Activated CD8-positive, alpha-beta memory T cell treated with anti-CD3 and anti-CD28 coated beads, Interleukin-2, amount 50 U/mL, for 4 hours (primary cell): ENCODE measurements around the gene TLR5.
"Not testable (repeated sequence)": the region's sequence is repeated elsewhere in the genome, so short reads cannot be mapped to it uniquely, and the experiment has no call there.

ENCODE experiments used
- DNase-seq: peaks from one replicate; pipeline ENCODE4 v3.0.0-alpha.2; 2020

Gene TLR5, protein sequence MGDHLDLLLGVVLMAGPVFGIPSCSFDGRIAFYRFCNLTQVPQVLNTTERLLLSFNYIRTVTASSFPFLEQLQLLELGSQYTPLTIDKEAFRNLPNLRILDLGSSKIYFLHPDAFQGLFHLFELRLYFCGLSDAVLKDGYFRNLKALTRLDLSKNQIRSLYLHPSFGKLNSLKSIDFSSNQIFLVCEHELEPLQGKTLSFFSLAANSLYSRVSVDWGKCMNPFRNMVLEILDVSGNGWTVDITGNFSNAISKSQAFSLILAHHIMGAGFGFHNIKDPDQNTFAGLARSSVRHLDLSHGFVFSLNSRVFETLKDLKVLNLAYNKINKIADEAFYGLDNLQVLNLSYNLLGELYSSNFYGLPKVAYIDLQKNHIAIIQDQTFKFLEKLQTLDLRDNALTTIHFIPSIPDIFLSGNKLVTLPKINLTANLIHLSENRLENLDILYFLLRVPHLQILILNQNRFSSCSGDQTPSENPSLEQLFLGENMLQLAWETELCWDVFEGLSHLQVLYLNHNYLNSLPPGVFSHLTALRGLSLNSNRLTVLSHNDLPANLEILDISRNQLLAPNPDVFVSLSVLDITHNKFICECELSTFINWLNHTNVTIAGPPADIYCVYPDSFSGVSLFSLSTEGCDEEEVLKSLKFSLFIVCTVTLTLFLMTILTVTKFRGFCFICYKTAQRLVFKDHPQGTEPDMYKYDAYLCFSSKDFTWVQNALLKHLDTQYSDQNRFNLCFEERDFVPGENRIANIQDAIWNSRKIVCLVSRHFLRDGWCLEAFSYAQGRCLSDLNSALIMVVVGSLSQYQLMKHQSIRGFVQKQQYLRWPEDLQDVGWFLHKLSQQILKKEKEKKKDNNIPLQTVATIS

DNA sequence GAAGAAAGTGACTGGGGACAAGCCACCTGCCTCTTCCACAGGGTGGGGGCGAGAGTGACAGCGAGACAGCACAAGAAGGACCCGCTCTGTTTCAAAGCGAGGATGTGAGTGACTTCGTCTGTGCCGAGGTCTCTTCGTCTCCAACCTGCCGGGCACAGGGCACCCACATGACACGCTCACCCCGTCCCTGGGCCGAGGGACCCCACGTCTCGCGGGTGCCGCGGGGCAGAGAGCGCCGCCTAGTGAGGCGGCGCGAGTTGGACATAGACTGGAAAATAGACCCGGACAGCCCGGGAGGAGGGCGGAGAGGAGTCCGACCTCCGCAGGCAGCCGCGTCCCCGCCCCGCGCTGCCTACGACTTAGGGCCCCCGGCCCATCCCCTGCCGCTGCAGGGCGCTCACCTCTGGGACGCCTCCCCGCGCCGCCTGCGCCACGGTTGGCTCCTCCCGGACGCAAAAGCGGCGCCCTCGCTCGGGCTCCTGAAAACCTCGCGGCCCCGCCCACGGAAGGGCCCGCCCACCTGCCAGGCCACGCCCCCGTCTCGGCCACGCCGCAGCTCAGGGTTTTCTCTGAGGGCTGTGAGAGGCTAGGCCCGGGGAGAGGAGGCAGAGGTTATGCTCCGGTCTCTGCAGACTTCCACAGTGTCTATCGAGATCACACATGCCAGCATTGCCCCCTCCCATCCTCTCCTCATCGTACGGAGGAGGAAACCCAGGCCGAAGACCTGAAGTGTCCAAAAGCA lies at the start of gene TLR5:
TLR5 (minus strand) TSS at position 454 of the 742 bp plus-strand sequence. CDS start 30,217 bp downstream, outside the sequence.
- DNase-seq: peak; percentile 93

DNA sequence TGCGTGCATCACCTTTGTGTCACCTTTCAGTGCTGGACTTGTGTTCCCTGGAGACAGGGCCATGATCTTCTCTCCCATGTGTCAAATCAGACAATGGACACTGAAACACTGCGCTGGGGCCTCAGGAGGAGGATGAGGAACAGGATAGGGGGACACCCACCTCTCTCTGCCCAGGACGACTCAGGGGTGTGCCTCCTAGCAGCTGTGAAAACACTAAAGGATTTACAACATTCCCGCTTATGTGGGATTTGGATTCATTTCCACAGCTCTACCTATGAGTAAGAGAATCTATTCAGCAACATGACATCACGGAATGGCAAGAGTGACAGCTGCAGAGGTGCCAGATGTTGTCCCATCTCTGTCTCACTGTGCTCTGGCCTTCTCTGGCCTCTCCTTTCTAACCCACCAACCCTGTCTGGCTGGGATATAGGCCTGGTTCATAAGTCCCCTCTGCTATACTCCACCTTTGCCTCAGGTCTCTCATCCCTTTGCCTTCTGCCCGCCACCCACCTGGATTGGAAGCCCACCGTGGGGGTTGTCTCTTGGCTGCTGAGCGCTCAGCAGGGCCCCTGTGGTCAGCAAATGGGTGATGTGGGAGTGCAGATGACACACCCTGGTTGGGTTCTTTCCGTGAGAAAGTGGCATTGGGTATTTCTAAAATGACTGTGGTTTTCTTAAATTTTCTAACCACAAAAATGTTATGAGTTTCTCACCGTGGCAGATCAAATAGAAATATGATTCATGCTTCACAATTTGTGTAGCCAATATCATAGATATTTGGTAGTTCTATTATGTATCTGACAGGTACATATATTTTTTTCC lies 47.1 kb upstream of the TLR5 start:
- DNase-seq: peak; percentile 55

DNA sequence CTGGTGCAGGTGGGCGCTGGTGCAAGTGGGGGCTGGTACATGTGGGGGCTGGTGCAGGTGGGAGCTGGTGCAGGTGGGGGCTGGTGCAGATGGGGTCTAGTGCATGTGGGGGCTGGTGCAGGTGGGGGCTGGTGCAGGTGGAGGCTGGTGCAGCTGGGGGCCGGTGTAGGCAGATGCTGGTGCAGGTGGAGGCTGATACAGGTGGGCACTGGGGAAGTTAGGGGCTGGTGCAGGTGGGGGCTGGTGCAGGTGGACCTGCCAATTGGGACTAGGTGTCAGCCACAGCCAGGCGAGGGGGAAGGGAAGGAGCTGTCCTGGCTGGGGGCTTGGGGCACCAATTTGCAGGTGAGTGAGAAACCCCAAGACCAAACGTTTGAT lies 46.5 kb upstream of the TLR5 start:
- DNase-seq: no peak

DNA sequence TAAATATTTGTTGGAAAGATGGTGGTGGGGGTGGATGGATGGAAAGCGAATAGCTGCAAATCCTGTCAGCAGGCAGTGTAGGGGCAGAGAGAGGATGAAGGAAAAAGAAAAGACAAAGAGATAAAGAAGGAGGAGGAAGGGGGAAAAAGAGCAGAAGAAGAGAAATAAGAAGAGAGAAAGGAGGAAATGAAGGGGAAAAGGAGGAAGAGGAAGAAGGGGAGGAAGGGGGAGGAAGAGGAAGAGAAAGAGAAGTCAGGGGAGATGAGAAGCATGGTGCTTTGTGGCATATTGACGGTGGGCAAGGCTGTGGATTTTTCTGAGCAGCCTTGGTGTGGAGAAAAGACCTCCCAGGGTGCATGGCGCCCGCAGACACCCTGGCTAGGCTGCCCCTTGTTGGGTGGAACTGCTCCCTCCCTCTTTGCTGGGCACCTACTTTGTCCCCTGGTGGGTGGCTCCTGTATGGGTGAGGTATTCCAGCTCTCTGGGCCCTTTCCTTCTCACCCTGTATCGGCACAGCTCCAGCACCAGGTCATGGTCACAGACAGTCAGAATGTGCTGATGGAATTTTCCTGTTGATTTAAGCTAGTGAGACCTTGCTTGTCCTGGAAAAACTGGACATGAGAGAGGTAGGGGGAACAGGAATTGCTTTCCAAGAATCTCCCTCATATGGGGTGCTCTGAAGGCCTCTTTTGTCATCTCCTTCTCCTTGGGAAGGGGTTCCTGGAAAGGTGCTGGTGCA lies 45.7 kb upstream of the TLR5 start:
- no peak for DNase-seq

DNA sequence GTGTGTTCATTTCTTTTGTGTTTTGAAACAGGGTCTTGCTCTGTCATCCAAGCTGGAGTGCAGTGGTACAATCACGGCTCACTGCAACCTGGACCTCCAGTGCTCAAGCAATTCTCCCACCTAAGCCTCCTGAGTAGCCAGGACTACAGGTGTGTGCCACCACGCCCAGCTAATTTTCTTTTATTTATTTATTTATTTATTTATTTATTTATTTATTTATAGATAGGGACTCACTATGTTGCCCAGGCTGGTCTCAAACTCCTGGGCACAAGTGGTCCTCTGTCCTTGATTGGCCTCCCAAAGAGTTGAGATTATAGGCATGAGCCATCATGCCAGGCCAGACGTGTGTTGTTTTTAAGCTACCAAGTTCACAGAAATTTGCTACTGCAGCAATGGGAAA lies 43.8 kb upstream of the TLR5 start:
- no peak for DNase-seq

DNA sequence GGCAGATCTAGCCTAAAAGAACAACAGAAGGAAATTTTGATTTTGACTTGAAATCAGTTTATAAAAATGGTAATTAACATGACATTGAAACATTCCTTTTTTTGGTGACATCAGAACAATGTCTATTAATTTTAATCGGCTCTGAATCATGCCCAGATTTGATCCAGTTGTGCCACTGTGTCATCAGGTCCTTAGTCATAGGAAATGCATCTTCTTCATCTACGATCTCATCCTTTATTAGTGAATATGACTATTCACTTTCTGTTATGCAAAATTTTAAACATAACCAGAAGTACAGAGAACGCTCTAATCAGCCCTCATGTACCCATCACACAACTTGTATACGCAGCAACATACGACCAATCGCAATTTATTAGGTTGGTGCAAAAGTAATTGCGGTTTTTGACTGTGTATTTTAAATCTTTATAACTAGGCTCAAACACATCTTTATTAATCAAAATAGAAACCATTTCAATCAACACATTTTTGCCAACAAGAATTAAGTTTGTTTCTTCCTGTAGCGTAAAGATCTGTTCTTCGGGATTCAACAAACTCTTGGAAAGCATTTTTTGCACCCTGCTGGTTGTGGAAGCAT lies 40.3 kb upstream of the TLR5 start:
- DNase-seq: no peak

- DNase-seq: no peak
Observed at GRCh38 chr1:223180731-223181321, 37.8 kb upstream of the TLR5 start.

DNA sequence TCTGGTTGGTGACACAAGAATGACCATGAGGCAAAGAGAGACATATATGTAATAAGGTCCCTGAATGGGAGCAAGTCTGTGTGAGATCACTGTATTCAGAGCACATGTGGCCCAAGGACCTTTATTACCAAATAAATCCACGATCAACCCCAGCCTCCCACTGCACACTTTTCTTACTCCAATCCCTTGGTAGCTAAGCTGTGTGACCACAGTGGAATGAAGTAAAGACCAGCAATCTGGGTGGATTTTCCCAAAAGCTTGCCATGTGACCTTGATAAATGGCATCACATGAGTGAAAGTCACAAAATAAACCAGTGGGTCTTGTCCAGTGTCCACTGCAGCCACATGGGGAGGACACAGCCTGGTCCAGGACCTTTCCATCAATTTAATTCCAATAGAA lies 36.7 kb upstream of the TLR5 start:
- no peak for DNase-seq

DNA sequence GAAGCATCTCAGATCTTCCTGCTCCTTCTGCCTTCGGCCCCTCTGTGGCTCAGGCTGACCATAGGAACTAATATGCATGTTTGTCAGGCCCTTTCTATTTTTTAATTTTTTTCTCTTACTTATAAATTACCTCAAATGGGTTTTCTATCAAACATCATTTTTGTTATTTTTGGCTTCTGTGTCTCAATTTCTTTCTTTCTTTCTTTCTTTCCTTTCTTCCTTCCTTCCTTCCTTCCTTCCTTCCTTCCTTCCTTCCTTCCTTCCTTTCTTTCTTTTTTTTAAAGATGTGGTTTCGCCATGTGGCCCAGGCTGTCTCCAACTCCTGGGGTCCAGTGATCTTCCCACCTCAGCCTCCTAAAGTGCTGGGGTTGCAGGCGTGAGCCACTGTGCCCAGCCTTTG lies 36.2 kb upstream of the TLR5 start:
- DNase-seq: no peak

GRCh38 chr1:223177681-223178080 lies 34.6 kb upstream of the TLR5 start:
- DNase-seq: no peak

- DNase-seq: no peak
Observed at GRCh38 chr1:223176437-223176836, 33.4 kb upstream of the TLR5 start.

- DNase-seq: no peak
Observed at GRCh38 chr1:223175633-223176032, 32.6 kb upstream of the TLR5 start.

- no peak for DNase-seq
Observed at GRCh38 chr1:223175032-223175431, 32.0 kb upstream of the TLR5 start.

- not testable (repeated sequence) for DNase-seq
Observed at GRCh38 chr1:223169458-223169857, 26.4 kb upstream of the TLR5 start.

DNA sequence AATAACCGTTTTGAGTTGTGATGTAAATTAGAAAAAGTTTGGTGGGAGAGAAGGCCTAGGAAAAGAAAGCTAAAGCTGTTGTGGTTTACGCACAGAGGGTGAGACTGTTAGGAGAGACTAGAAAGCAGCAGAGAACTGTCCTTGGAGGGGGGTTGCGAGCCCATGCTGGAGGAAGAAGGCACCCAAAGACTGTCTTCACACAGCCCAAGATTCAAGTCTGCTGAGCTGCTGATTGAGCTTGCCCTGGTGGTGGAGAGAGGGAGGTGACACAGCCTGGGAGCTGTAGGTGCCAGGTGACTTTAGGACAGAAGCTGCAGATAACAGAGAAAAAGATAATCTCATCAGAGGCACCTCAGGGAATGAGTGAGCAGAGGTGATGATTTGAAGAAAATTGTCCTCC lies 18.3 kb upstream of the TLR5 start:
- no peak for DNase-seq

GRCh38 chr1:223156343-223156742 lies 13.3 kb upstream of the TLR5 start:
- no peak for DNase-seq

DNA sequence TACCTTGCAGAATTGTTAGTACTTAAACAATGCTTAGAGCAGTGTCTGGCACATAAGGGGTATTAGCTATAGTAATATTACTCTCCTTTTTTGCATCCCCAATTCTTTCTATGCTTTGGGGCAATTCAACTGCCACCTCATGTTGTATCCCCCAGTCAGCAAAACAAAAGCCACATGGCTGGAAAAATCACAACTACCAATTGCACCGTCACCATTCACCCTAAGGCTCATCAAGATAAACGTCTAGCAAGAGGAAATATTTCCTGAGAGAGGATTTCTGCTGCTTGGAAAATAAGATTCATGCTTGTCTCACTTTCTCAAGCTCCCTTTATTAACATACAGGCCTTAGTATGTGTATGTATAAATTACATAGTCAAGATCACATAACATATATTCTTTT lies 12.1 kb upstream of the TLR5 start:
- DNase-seq: no peak

DNA sequence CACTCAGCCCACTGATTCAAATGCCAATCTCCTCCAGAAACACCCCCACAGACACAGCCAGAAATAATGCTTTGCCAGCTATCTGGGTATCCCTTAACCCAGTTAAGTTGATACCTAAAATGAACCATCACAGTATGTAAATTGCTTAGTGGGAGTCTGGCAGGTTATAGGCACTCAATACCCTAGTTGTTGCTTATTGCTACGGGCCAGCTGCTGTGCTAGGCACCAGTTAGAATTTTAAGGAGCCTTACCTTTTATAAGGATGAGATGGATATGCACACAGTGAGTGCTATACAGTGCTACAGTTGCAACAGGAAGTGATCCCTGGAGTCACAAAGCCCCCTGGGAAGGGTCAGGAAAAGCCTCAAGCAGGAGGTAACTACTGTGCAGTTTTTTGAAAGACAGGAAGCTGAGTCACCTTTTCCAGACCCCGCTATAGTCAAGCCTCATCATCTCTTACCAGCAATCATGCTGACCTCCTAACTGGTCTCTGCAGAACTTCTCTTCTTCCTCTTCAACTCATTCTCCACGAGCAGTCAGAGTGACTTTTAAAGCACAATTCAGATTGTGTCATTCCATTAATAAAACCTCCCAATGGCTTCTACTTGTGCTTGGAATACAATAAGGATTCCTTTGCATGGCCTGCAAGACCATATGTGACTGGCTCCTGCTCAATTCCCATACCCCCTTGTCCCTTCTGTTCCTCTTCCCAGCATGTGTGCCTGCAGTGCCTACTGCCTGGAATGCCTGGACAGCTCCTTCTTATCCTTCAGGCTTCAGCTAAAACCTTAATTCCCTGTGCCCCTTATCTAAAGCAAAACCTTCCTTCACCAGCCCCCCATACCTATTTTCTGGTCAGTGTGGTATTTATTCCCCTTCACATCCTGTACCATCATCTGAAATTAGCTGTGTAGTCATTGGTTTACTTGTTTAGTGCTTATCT lies 10.4 kb upstream of the TLR5 start:
- no peak for DNase-seq

- DNase-seq: no peak
Observed at GRCh38 chr1:223152399-223152798, 9.4 kb upstream of the TLR5 start.

- DNase-seq: no peak
Observed at GRCh38 chr1:223150443-223150842, 7.4 kb upstream of the TLR5 start.
